HG02763 (cell line): Measurements from ENCODE around the gene MYCBP.
A peak's percentile ranks its signal among the peaks of the same experiment; 100 is the strongest.
"Not testable (repeated sequence)": the region's sequence is repeated elsewhere in the genome, so short reads cannot be mapped to it uniquely, and the experiment has no call there.

ENCODE experiments used
- ATAC-seq: cut with Tn5 transposase; IDR thresholded peaks from one replicate; pipeline ENCODE4 v1.9.1; 2021; ENCODE audit warnings: mild to moderate bottlenecking, moderate library complexity; ENCODE audit not compliant: unreplicated experiment

MYCBP gene, protein sequence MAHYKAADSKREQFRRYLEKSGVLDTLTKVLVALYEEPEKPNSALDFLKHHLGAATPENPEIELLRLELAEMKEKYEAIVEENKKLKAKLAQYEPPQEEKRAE

DNA sequence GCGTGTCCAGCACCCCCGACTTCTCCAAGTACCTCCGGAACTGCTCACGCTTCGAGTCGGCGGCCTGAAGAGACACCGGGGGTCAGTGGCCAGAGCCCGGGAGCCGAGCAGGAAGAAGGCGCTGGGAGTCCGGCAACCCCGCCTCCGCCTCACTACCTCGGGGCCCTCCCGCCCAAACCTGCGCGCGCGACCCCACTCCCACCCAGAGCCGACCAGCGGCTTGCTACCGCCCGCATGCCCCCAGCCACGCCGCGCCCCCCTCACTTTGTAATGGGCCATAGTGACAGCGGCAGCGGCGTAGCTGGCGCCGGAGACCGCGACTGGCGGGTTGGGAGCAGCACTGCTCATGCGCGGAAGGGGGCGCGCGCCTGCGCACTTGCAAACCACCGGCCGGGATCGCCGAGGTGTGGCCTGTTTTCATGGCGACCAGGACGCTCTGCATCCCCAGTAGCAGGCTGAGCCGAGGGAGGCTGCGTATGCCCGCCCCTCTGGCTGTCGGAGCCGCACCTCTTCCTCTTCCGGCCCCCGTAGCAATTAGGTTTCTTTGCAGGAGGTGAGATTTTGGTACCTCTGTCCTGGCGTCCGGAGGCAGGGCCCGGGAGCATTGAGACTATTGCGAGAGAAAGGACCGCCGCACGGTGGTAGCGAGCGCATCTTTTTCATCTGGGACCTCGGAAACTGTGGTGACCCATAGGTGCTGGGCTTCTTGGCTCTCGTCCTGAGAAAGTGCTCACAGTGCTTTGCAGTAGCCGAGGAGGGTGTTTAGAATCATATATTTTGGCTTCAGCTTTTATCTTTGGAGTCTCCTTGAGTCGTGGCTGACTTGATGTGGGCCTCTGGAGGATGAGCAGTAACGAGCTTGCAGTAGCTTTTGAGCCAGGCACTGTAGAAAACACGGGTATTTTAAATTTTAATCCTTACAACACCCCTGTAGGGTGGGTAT lies at the start of gene MYCBP:
Gene MYCBP (minus strand): TSS at position 322 of the 943 bp plus-strand sequence. CDS start 43 bp downstream, at position 279.
- peak; percentile 97 for ATAC-seq

DNA sequence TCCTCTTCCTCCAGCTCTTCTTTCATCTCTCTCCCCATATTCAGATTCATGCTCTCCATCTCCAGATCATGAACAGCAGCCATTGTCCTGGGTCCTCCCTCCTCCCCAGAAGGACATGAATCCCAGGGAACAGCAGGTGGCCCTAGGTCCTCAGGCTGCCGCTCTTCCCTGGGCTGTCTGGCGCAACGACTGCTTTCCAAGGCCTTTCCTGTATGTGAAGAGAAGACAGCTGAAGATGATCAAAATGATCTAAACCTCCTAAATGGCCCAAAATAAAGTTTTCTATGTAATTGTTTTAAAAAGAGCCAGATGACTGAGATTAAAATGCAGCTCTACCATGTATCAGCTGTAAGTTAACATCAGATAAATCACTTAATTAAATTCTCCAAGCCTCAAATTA lies 46.0 kb upstream of the MYCBP start:
- no peak for ATAC-seq

DNA sequence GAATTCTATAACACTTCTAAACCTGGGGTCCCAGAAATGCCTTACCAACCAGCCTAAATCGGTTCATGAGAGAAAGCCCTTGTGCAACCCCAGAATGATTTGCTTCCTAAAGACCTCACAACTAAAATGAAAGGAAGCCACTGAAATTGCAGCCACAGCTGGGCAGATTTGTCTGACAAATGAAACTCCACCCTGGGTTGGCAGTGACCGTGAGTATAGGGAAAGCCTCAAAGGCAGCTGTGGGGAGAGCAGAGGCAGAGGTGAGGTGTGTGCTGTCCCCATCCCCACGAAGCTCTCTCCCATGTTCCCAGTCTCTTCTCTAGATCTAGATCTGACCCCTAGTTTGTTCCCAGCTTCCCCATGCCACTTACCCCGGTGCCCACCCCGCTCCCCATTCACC lies 45.4 kb upstream of the MYCBP start:
- ATAC-seq, result no peak

DNA sequence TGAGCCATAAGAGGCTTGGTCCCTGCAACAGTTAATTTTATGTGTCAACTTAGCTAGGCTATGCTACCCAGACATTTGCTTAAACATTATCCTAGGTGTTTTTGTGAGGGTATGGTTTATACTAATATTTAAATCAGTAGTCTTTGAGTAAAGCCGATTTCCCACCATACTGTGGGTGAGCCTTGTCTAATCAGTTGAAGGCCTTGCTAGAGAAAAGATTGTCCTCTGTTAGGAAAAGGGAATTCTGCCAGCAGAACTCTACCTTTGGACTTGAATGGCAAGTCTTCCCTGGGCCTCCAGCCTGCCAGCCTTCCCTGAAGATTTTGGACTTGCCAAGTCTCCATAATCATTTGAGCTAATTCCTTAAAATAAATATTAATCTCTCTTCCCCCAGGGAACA lies 44.6 kb upstream of the MYCBP start:
- ATAC-seq, result no peak

DNA sequence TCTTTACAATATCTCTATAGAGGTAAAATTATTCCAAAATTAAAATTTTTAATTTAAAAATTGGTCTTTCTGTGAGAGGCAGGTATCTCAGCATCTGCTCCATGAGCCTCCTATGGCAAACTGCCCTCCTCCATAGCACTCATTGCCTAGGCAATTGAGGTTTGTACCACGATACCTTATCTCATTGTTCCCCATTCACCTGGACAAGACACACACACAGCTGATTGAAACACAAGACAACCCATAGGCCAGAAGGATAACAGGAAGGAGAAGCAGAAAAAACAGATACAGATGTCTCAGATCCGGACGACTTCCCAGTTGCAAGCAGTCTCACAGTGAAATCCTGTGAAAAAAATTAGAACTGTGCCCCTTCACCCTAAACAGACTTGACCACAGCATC lies 44.2 kb upstream of the MYCBP start:
- ATAC-seq, result no peak

DNA sequence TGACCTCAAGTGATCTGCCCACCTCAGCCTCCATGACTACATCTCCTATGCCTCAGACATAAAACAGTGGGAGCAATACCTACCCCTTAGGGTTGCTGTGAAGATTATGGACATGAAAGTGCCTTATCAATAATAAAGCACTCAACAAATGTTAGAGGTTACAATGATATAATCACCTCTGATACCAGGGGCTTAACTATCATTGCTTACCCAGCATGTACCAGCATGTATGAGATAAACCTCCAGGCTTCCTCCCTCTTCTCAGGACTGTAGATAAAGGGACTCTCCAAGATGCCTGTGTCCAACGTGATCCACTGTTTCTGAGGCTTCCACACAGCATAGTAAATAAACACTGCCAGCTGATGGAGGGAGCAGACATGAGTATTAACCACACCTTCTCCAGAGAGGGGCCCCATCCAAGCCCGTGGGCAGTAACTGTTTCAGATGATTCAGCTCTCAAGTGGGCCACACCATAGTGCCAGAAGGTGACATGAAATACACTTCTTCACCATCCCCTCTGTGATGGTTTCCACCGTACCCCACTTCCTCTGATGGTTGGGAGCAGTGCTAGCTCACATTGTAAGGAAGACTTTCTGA lies 42.3 kb upstream of the MYCBP start:
- no peak for ATAC-seq

DNA sequence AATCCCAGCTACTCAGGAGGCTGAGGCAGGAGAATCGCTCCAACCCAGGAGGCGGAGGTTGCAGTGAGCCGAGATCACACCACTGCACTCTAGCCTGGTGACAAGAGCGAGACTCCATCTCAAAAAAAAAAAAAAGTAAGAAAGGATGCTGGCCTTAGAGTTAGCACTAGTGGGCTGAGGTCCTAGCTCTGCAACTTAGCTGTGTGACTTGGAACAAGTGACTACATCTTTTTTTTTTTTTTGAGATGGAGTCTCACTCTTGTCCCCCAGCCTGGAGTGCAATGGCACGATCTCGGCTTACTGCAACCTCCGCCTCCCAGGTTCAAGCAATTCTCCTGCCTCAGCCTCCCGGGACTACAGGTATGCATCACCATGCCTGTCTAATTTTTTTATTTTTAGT lies 41.8 kb upstream of the MYCBP start:
- ATAC-seq, result not testable (repeated sequence)

DNA sequence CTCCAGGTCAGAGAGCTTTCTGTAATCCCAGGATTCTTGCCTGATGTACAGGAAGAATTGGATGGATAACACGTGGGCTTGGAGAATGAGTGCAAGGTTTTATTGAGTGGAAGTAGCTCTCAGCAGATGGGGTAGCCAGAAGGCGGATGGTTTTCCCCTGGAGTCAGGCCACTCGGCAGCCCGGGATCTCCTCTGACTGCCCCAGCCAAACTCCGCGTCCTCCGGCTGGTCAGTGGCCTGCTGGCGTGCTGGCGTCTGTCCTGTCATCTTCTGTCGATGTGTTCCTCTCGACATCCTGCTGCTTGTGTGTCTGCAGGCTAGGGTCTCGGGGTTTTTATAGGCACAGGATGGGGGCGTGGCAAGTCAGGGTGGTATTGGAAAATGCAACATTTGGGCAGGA lies 35.7 kb upstream of the MYCBP start:
- ATAC-seq, result no peak

DNA sequence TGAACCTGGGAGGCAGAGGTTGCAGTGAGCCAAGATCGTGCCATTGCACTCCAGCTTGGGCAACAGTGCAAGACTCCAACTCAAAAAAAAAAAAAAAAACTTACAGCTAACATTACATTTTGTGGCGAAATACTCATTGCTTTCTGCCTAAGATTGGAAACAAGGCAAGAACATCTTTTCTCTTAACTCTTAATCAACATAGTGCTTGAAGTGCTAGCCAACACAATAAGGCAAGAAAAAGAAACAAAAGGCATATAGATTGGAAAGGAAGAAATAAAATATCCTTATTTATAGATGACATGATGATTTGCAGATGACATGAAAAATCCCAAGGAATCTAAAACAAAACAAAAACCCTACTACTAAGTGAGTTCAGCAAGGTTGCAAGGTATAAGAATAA lies 32.8 kb upstream of the MYCBP start:
- ATAC-seq, result no peak

DNA sequence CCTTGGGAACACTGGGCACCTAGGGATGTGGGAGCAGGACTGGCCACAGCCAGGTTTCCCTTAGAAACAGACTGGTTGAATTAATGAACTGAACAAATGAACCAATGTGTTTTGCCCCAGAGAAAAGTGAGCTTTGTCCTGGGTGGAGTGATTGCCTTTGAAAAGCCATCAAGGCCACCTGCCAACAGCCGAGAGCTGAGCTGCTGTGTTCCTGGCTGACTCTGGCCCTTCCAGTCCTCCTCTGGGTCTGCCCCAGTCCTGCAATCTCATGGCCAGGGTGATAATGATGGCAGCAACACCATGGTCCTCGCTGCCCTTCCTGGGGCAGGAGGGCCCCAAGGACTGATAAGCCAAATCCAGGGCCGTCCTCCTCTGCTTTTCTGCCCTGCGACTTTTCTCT lies 26.4 kb upstream of the MYCBP start:
- ATAC-seq, result no peak

DNA sequence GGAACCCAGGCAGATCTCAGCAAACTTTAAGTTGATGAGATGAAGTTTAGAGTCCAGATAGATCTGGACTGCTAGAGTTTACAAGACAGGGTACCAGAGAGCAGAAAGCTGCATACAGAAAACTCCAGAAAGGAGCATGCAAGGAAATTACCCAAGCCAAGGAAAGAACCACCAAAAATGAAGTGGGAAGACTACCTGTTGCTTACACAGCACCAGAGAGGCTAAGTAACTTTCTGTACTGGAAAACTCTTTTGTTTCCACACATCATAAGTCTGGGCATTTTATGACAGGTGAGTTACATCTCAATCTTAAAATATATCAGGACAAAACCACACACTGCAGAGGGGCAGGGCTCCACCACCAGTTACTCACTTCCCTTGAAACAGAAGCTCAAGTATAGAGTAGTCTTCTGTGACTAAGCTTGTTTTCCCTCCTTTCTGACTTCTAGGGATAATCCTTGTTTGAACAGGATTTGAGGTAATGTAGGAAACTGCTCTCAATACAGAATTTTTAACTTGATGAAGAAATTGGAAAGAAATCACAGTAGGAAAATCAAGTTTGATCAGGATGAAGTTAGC lies 25.6 kb upstream of the MYCBP start:
- no peak for ATAC-seq

DNA sequence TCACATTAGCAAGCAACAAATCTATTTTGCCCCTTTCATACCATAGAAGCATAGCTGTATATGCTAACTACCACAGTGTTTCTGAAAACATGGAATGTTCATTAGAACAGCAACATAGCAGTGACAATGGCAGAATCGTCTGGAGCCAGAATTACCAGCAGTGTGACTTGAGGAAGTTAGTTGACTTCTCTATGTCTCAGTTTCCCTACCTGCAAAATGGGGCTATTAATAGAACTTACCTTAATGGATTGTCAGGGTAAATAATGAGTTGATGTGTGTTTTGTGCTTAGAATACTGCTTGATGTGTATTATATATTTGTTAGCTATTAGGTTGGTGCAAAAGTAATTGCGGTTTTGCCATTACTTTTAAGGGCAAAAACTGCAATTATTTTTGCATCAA lies 23.0 kb upstream of the MYCBP start:
- ATAC-seq, result no peak

DNA sequence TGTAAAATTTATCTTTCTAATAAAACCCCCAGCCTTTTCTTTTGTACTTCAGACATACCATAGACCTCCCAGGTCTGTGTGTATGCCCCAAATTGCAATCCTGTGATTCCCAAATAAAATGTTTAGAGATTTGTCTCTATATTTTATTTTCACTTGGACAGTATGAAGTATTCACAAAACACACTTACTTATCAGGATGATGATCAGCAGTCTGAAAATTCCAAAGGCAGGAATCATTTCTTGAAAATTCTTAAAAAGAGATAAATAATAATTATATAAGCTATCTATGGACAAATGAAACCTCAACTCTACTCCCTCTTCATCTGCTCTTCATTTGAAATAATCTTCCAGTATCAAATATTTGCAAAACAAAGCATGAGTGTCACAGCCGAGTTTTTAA lies 19.8 kb upstream of the MYCBP start:
- no peak for ATAC-seq

DNA sequence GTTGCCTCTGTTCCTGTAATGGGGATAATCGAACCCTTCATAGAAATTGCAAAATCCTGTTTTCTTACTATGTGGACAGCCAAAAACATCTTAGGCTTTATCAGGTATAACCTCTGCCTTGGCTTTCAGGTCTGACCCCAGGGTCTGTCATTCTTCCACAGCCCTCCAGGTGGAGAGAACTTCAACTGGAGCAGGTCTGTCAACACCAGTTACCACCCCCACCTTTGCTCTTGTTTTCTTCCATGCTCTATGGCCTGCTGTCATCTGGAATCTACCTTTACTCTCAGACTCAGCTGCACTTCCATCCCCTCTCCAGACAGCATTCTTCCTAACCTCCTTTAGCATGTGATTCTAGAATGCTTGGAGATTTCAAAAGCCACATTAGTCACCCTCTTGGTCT lies 18.6 kb upstream of the MYCBP start:
- no peak for ATAC-seq

DNA sequence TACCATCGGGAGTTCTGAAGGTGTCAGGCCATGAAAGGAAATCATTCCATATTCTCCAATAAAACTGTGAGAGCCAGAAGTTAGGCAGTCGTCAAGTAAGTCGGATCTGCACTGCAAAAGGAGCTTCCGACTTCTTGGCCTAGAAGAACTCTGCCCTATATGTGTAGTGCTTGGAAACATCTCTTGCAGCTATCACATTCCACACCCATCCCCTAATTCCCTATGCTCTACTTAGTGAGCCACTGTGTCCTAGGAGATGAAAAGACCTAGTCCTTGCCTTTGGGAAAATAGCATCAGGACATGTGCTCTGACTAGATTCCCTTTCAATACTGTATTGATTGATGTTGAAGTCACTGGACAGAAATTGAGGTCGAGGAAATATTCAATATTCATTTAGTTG lies 16.4 kb upstream of the MYCBP start:
- no peak for ATAC-seq

DNA sequence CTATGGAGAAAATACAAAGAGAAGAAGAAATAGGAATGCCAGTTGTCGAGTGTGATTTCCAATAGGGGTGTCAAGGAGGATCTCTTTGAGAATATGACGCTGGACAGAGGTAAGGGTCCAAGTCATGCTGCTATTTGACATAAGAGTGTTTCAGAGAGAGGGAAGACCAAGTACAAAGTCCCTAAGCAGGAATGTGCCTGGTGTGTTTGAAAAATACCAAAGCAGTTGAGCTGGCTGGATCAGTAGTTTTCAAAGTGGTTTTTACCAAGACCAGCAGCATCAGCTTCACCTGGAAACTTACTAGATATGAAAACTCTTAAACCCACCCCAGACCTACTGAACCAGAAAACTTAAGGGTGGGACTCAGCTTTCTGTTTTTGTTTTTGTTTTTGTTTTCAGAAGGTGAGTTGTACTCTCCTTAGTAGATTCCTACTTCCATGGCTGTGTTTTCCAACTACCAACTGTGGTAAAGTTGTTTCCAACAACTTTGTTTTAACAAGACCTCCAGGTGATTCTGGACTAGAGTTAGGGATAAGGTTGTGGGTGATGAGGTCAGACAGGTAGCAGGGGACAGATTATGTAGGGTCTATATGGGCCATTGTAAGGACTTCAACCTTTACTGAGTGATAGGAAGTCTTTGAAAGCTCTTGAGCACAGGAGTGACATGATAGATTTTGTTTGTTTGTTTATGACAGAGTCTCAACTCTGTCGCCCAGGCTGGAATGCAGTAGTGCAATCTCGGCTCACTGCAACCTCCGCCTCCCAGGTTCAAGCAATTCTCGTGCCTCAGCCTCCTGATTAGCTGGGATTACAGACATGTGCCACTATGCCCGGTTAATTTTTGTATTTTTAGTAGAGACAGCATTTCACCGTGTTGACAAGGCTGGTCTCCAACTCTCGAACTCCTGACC lies 15.5 kb upstream of the MYCBP start:
- no peak for ATAC-seq

DNA sequence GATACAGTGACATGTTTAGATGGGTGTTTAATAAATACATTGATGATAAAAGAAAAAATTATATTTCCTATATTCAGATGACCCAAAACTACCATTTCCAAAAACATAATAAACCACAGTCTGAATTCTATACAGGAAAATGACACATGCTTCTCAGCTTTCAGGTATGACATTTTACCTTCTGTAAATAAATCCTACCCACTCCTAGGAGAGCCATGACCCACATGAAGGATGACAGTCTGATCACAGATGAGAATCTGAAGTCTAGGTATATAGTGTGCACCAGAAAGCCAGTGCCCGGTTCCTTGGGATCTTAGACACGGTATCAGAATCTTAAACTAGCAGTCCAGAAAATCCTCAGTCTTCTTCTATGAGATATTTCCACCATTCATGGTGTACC lies 11.9 kb upstream of the MYCBP start:
- ATAC-seq, result no peak

DNA sequence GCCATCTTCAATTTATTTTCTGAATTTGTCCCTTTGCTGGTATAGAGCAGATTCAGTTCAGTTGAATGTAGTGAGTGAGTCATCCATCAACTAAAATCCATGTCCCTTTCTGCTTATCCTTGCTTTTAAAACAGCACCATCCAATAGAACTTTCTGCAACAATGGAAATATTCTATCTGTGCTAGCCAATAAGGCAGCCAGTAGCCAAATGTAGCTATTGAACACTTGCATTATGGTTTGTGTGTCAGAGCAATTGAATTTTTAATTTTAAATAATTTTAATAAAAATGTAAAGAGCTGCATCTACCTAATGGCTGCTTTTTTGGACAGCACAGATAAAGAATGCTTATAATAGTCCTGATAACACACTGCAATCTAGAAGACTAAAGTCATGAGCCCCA lies 8.3 kb upstream of the MYCBP start, which contains the start of gene GJA9:
Gene GJA9 (minus strand): TSS at position 101 of the 400 bp plus-strand sequence. CDS start 5,489 bp downstream, outside the sequence.
- ATAC-seq, result no peak

DNA sequence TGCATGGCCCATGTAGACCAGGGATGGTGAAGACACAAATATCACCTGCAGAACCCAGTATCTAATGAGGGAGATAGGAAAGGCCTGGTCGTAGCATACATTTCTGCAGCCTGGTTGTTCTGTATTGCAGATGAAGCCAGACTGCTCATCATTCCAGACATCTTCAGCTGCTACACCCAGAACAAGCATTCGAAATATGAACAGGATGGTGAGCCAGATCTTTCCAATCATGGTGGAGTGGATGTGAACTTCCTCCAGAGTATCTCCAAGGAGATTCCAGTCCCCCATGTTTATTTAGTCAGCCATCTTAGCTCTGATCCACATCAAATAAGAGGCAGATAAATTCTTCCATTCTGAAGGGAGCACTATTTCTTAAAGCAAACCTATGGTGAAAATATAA lies 2.7 kb upstream of the MYCBP start:
- ATAC-seq, result no peak

DNA sequence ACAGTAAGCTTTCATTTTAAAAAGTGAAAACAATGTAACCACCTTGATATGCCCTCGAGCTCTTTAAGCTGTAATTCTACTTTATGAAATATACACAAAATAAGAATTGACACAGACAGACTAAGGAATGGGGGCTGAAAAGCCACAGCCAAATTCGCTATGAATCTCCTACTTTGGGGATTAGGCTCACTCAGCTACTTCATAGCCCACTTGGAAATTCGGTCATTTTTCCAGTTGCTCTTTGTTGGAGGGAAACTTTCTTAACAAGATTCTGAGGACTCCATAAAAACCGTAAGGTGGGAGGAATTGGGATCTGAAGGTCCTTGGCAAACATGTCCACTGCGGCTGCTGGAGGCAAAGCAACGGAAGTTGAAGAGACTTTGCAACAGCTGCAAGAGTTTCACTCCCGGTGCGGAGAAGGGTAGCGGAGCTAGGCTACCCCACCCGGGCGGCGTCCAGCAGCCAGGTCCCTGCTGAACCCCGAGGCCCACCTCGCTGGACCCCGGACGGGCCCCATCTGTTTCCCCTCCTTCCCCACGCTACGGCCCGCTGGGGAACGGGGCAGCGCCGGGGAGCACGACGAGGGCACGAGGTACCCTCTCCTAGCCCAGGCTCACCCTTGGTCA lies 634 bp downstream of the MYCBP start:
- ATAC-seq, result peak; percentile 14
